GM18505 (cell line): ENCODE measurements around the gene VWA7.
"Not testable (repeated sequence)": the region's sequence is repeated elsewhere in the genome, so short reads cannot be mapped to it uniquely, and the experiment has no call there.

ENCODE experiments used
- ATAC-seq: cut with Tn5 transposase; IDR thresholded peaks from one replicate; pipeline ENCODE4 v1.9.1; 2021; ENCODE audit not compliant: unreplicated experiment
- POLR2A ChIP-seq: IDR thresholded peaks from 4 replicates; pipeline ENCODE4 v1.6.1; 2011; ENCODE audit warnings: borderline replicate concordance; ENCODE audit not compliant: insufficient read depth, insufficient read length; ENCODE audit errors: extremely low read depth

Gene VWA7

GRCh38 chr6:31815025-31815838 lies 38.1 kb upstream of the VWA7 start, which contains the start of the genes HSPA1A and HSPA1L:
TSS of gene HSPA1A (plus strand) at chr6:31815543. CDS start at chr6:31815757, 214 bp downstream.
TSS of gene HSPA1L (minus strand) at chr6:31815283. CDS start at chr6:31811972, 3,311 bp downstream.
- peak; percentile 91 for TF ChIP-seq POLR2A

DNA sequence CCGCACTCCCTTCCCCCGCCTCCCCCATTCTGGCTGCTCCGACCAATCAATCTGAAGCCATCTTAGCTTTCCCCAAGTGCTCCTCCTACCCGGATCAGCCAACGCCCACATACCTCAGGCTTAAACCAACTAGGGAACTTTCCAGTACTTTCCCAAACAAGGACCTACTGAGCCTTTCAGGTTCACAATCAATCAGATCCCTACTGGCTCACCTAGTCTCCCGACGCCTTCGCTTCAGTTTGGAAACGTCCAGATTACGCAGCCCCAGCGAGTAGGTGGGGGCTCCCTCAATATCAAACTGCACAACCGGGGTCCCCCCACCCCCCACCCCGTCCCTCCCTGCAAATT lies 37.5 kb upstream of the VWA7 start:
- TF ChIP-seq POLR2A = no peak
- ATAC-seq = no peak

More at GRCh38 chr6:31815025-31815838, 38.1 kb upstream of the VWA7 start, which contains the start of the genes HSPA1A and HSPA1L:
- ATAC-seq = no peak

DNA sequence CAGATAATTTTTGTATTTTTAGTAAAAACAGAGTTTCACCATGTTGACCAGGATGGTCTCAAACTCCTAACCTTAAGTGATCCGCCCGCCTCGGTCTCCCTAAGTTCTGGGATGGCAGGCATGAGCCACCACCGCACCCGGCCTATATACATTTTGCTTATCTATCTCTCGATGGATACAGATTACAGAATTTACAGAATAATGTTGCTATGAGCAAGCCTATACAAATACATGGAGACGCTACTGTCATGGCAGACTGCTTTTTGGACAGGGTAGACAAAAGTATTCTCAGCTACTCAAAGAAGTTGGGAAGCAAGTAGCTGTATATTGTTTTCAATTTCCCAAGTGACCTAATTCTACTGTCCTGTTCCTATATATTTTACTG lies 36.3 kb upstream of the VWA7 start:
- ATAC-seq = no peak
- no peak for TF ChIP-seq POLR2A

DNA sequence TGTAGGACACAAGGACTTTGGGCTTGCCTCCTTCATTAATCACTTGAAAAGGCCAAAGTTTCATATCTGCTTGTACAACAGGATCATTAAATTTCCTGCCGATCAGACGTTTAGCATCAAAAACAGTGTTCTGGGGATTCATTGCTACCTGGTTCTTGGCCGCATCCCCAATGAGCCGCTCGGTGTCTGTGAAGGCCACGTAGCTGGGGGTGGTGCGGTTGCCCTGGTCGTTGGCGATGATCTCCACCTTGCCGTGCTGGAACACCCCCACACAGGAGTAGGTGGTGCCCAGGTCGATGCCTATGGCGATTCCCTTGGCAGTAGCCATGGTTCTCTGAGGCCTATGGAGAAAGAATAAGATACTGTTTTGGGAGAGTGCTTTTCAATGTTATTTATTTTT lies 34.5 kb upstream of the VWA7 start:
- TF ChIP-seq POLR2A = no peak
- no peak for ATAC-seq

DNA sequence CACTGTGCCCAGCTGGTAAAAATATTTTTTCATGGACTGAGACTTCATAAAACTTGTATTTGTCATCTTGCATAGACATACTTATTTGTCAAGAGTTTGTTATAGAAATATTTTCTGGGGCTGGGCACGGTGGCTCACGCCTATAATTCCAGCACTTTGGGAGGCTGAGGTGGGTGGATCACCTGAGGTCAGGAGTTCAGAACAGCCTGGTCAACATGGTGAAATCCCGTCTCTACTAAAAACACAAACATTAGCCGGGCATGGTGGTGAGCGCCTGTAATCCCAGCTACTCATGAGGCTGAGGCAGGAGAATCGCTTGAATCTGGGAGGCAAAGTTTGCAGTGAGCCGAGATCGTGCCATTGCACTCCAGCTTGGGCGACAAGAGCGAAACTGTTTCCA lies 31.5 kb upstream of the VWA7 start:
- not testable (repeated sequence) for ATAC-seq

GRCh38 chr6:31806470-31807272 lies 29.5 kb upstream of the VWA7 start, which contains the start of gene LSM2:
TSS of gene LSM2 (minus strand) at chr6:31806966. CDS start at chr6:31806757, 209 bp downstream.
- peak; percentile 88 for ATAC-seq
- TF ChIP-seq POLR2A = peak; percentile 97

- peak; percentile 26 for ATAC-seq
- no peak for TF ChIP-seq POLR2A
These were observed 28.9 kb upstream of the VWA7 start for GRCh38 chr6:31805939-31806469.

DNA sequence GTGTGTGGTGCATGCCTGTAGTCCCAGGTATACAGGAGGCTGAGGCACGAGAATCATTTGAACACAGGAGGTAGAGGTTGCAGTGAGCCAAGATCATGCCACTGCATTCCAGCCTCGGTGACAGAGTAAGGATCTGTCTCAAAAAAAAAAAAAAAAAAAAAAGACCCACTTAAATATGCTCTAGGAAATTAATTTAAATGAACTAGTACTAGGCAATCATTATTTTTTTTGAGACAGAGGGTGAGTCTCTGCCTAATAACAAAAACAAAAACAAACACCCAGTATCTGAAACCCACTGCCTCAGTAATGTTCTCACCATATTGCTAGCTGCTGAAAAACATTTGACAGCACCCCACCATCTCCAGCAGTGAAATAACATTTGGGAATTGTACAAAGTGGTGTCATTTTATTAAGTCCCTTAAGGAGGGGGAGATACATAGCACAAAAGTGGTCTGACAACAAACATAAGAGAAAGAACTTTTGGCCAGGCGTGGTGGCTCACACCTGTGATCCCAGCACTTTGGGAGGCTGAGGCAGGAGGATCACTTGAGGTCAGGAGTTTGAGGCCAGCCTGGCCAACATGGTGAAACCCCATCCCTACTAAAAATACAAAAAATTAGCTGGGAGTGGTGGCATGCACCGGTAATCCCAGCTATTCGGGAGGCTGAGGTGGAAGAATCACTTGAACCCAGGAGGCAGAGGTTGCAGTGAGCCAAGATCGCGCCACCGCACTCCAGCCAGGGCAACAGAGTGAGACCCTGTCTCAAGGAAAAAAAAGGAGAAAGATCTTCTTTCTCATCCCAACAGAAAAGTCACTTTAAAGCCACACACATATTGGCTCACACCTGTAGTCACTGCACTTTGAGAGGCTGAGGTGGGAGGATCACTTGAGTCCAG lies 24.2 kb upstream of the VWA7 start:
- ATAC-seq = not testable (repeated sequence)

- no peak for TF ChIP-seq POLR2A
- no peak for ATAC-seq
These were observed 22.7 kb upstream of the VWA7 start for GRCh38 chr6:31799781-31800180.

GRCh38 chr6:31797588-31797987 lies 20.5 kb upstream of the VWA7 start:
- TF ChIP-seq POLR2A = no peak
- ATAC-seq = no peak

DNA sequence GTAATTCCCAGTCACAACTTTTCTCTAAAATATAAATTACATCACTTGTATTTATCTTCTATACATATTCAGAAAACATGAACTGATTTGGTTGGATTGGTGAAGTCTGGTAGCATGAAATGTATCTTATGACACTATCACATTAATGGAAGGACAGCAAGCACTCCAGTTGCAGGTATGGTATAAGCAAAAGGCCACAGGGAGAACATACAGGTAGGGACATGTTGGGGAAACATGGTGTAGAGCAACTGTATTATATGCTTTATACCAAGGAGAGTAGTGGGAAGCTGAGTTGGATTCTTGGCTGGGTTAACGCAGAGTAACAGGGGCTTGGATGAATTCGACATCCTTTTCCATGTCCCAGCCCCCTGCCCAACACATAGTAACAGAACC lies 19.9 kb upstream of the VWA7 start:
- no peak for TF ChIP-seq POLR2A
- ATAC-seq = no peak

GRCh38 chr6:31795616-31796298 lies 18.6 kb upstream of the VWA7 start, which contains the start of gene VARS1:
TSS of gene VARS1 (minus strand) at chr6:31795752. CDS start at chr6:31795217, 535 bp downstream.
- peak; percentile 72 for TF ChIP-seq POLR2A

More at GRCh38 chr6:31795616-31796298, 18.6 kb upstream of the VWA7 start, which contains the start of gene VARS1:
- peak; percentile 67 for ATAC-seq
